HS-5 (cell line): ENCODE data around the gene S1PR3.

Experiments
- DNase-seq: peaks from one replicate; pipeline ENCODE4 v3.0.0-alpha.2; 2012; ENCODE audit warnings: low read depth

Gene S1PR3

GRCh38 chr9:89038382-89039103, 47.3 kb downstream of the S1PR3 start:
- peak; percentile 85 for DNase-seq

- no peak for DNase-seq
These were observed 47.8 kb downstream of the S1PR3 start for GRCh38 chr9:89039104-89039465.

- DNase-seq, result no peak
These were observed 48.4 kb downstream of the S1PR3 start for GRCh38 chr9:89039664-89040063.

- DNase-seq, result no peak
These were observed 51.7 kb downstream of the S1PR3 start for GRCh38 chr9:89042984-89043383.

- no peak for DNase-seq
These were observed 52.8 kb downstream of the S1PR3 start for GRCh38 chr9:89044104-89044503.

- no peak for DNase-seq
These were observed 53.6 kb downstream of the S1PR3 start for GRCh38 chr9:89044881-89045280.

- no peak for DNase-seq
These were observed 55.6 kb downstream of the S1PR3 start for GRCh38 chr9:89046832-89047231.

- DNase-seq, result no peak
These were observed 56.4 kb downstream of the S1PR3 start for GRCh38 chr9:89047667-89048066.

- no peak for DNase-seq
These were observed 57.3 kb downstream of the S1PR3 start for GRCh38 chr9:89048616-89049015.

- DNase-seq, result no peak
These were observed 58.4 kb downstream of the S1PR3 start for GRCh38 chr9:89049646-89050045.

GRCh38 chr9:89051421-89052025, 60.3 kb downstream of the S1PR3 start:
- DNase-seq, result no peak

GRCh38 chr9:89052470-89053097, 61.3 kb downstream of the S1PR3 start:
- no peak for DNase-seq

- DNase-seq, result no peak
These were observed 62.0 kb downstream of the S1PR3 start for GRCh38 chr9:89053301-89053700.
